Erythroblast (primary cell): Measurements from ENCODE around the gene IFITM2.
"Not testable (repeated sequence)": the region's sequence is repeated elsewhere in the genome, so short reads cannot be mapped to it uniquely, and the experiment has no call there.

Experiments
- GATA1 ChIP-seq: IDR thresholded peaks from 2 replicates; pipeline ENCODE4 v1.6.1; 2011; ENCODE audit warnings: low read depth, mild to moderate bottlenecking, control low read depth, low read length, moderate library complexity
- POLR2A ChIP-seq: IDR thresholded peaks from 2 replicates; pipeline ENCODE4 v1.6.1; 2011; ENCODE audit warnings: mild to moderate bottlenecking, low read length

GRCh38 chr11:308740-309665 is 1.4 kb downstream of the IFITM2 start:
- TF ChIP-seq POLR2A, result peak; percentile 18
- TF ChIP-seq GATA1, result not testable (repeated sequence)
